GM10266 (cell line): Measurements from ENCODE around the gene SPI1.

Experiments
- DNase-seq: peaks from one replicate; pipeline ENCODE4 v3.0.0; 2012; ENCODE audit errors: extremely low spot score
- TF ChIP-seq, protein P1 (sequence below): IDR thresholded peaks from 2 replicates; pipeline ENCODE4 v1.5.1; 2012; ENCODE audit warnings: mild to moderate bottlenecking, low read depth; ENCODE audit not compliant: control insufficient read depth, insufficient read depth; ENCODE audit errors: missing control alignments

The SPI1 gene

DNA sequence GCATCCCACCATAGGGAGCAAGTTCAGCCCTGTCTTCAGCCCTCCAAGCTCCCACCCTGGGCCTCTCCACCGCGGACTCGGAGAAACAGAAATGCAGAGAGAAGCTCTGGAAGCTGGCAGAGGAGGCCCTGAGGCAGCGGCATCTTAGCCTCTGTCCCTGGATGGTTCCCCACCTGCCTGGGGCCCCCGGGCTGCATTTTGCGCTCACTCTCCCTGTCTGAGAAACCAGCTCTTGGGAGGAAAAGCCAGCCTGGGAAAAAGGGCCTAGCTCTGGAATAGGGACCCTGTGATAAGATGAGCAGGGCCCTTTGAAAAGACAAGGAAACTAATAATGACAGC, 12.0 kb upstream of the SPI1 start:
- TF ChIP-seq, protein P1, sequence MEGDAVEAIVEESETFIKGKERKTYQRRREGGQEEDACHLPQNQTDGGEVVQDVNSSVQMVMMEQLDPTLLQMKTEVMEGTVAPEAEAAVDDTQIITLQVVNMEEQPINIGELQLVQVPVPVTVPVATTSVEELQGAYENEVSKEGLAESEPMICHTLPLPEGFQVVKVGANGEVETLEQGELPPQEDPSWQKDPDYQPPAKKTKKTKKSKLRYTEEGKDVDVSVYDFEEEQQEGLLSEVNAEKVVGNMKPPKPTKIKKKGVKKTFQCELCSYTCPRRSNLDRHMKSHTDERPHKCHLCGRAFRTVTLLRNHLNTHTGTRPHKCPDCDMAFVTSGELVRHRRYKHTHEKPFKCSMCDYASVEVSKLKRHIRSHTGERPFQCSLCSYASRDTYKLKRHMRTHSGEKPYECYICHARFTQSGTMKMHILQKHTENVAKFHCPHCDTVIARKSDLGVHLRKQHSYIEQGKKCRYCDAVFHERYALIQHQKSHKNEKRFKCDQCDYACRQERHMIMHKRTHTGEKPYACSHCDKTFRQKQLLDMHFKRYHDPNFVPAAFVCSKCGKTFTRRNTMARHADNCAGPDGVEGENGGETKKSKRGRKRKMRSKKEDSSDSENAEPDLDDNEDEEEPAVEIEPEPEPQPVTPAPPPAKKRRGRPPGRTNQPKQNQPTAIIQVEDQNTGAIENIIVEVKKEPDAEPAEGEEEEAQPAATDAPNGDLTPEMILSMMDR = no peak
- no peak for DNase-seq

DNA sequence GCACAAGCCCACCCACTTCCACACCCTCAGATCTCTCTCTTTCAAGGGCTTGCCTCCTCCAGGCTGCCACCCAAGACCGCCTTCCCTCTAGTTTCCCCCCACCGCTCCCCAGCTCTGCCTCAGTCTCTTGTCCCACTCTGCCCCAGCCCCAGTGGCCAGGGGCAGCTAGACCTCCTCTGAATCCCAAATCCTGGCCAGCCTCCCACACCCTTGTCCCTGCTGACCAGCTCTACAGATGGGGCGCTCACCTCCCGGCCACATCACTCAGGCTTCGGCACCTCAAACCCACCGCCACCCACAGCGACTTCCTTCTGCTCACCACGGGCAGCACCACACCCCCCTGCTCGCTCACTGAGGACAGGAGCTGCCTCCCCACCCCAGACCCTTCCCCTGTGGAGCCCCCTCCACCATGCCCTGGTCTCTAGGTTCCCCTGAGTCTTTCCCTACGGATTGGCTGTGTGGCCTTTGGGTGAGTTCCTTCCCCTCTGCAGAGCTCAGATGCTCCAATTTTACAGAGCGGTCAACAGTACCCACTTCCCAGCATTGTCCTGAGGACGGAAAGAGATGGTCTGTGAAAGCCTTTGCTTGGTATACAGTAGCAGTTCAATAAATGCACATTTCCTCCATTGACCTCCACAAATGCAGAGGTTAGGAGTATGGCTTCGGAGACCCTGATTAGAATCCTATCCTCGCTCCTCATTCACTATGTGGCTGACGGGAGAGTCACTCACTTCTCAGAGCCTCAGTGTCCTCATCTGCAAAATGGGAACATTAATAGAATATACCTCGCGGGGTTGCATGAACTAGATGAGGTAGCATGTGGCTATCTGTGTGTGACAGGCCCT, 11.5 kb upstream of the SPI1 start:
- no peak for DNase-seq
- TF ChIP-seq, protein P1 = no peak

DNA sequence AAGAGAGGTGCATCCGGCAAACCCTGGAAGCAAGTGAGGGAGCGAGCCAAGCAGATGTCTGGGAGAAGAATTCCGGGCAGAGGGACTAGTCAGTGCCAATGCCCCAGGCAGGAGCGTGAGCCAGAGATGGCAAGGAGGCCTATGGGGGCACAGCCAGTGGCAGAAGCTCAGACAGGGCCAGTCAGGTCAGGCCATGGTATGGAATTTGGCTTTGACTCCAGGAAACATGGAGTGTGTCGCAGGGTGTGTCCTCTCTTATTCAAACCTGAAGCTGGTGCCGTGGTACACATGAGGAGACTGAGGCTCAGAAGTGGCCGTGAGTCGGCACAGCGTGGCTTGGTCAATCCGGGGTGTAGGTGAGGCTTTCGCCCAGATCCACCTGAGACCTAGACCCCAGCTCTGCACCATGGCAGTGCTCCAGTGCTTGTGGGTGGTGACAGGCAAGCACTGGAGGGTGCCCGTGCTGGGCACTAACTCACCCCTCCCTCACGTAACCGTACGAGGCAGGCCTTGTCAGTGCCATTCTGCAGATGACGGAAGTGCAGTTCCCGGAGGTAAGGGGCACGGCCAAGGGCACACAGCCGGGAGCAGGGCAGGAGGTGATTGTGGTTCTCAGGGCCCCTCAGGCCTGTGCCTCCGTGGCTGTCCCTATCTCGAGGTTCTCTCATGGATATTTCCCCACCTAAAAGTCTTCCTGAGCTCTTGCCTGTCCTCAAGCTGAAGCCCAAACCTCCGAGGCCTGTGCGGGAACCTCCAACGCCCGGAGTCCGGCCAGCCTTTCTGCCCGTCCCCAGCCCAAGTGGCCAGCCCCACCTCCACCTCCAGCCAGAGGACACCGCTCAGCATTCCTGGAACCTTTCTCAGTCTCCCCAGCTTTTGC, 10.6 kb upstream of the SPI1 start:
- no peak for DNase-seq
- TF ChIP-seq, protein P1 = no peak

DNA sequence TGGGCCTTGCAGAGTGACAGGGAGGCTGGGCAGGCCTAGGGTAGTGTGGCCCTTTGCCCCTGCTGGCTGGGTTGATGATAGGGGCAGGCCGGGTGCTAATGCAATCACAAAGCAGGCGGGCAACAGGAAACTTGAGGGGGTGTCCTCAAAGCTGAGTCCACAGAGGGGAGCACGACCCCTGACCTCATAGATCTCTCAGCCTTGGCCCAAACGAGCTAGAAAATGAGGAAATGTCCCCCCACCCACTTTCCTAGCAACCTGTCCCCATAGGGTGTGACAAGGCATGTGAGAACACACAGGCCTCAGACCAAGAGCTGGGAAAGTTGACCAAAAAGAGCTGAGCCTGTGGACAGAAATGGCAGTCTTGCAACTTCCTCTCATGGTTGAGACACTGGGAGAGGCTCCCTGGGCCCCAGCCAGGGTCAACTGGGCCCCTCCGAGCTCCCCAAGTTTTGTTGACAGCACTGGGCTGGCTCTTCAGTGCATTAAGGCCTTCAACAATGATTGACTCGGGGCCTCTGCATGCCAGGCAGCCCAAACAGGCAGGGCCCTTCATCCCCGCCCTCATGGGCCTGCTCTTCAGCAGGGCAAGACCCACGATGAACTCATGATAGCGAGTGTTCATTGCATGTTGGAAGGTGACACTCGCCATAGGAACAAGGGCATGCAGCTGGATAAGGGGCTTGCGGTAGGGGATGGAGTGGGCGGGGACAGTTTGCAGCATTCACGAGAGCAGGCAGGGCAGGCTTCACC, 9.8 kb upstream of the SPI1 start:
- no peak for DNase-seq
- TF ChIP-seq, protein P1 = no peak

DNA sequence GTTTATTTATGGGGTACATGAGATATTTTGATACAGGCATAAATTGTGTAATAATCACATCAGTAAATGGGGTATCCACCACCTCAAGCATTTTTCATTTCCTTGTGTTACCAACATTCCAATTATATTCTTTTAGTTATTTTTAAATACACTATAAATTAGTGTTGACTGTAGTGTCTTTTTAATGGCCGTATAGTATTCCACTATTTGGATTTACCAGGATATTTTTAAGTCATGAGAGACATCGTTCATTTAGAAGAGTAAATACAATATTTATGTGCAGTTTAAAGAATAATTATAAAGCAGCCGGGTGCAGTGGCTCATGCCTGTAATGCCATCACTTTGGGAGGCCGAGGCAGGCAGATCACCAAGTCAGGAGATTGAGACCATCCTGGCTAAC, 6.2 kb upstream of the SPI1 start:
- TF ChIP-seq, protein P1 = no peak
- DNase-seq = no peak

DNA sequence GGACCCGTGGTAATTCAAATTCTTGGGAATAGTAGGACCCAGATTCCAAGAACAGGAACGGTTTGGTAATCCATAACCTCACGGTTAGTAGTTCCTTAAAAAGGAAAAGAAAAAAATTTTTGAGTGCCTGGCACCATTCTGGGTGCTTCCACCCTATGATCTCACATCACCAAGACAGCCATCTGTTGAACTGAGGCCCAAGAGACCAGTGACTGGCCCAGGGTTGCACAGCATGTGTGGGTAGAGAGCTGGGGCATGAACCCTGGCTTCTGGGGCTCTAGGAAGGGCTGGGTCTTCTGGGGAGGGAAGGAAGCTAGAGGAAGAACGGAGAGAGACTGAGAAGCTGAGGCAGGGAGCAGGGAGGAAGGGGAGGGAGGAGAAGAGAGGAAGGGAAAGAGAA, 4.7 kb upstream of the SPI1 start:
- no peak for DNase-seq
- TF ChIP-seq, protein P1 = no peak
